GM12864 (cell line): ENCODE results near the gene RNF44.

Source experiments
- DNase-seq: peaks from one replicate; pipeline ENCODE4 v3.0.0-alpha.2; 2011; ENCODE audit warnings: low read depth
- H3K4me3 ChIP-seq: 2 replicates; pipeline ENCODE4 v1.5.1; 2011; ENCODE audit warnings: mild to moderate bottlenecking, low read depth, low read length, control low read depth
- CTCF ChIP-seq: IDR thresholded peaks from 2 replicates; pipeline ENCODE4 v1.5.1; 2011; ENCODE audit warnings: low read depth, mild to moderate bottlenecking, moderate library complexity, low read length, control low read depth, inconsistent platforms; ENCODE audit errors: missing control alignments

RNF44 gene

GRCh38 chr5:176521286-176521685 is 15.9 kb downstream of the RNF44 start:
- H3K4me3 ChIP-seq = no peak overlapping the region
- no peak for DNase-seq
- no peak for TF ChIP-seq CTCF

GRCh38 chr5:176519810-176520720 is 17.1 kb downstream of the RNF44 start:
- TF ChIP-seq CTCF = no peak
- DNase-seq = no peak
- H3K4me3 ChIP-seq = no peak overlapping the region

- no peak for DNase-seq
- TF ChIP-seq CTCF = no peak
- no peak overlapping the region for H3K4me3 ChIP-seq
These were observed 20.0 kb downstream of the RNF44 start for GRCh38 chr5:176517053-176517661.

GRCh38 chr5:176515396-176515795 is 21.8 kb downstream of the RNF44 start:
- no peak overlapping the region for H3K4me3 ChIP-seq
- no peak for DNase-seq
- TF ChIP-seq CTCF = no peak

- TF ChIP-seq CTCF = no peak
- no peak for DNase-seq
These were observed 22.8 kb downstream of the RNF44 start for GRCh38 chr5:176514244-176514950.

GRCh38 chr5:176513788-176514187 is 23.4 kb downstream of the RNF44 start:
- no peak for DNase-seq
- TF ChIP-seq CTCF = no peak
- H3K4me3 ChIP-seq = no peak overlapping the region

More at GRCh38 chr5:176514244-176514950, 22.8 kb downstream of the RNF44 start:
- H3K4me3 ChIP-seq = no peak overlapping the region
